GM12878 (cell line): ENCODE data around the gene B4GALT1. TPM values are rescaled to one million over a fixed set of nuclear protein-coding genes. Genes with fewer than 3 reads are reported as not detected.
A peak's percentile ranks its signal among the peaks of the same experiment; 100 is the strongest.
"Not testable (repeated sequence)": the region's sequence is repeated elsewhere in the genome, so short reads cannot be mapped to it uniquely, and the experiment has no call there.

ENCODE experiments used
- ATAC-seq: fragments of 200-7000 bp; cut with Tn5 transposase; 3 replicates; pipeline ENCODE4 v1.9.1; 2020; ENCODE audit warnings: mild to moderate bottlenecking, moderate library complexity
- BruUV-seq: library from RNA; stranded (reverse); fragments of 400-500 nt; replicated peaks from 2 replicates; lab custom pipeline; 2021; lab: Mats Ljungman, UMichigan
- CTCF ChIA-PET: fragments of 300-600 bp; sonication (Branson Sonifier 250); formaldehyde crosslinking; extraction: SDS; loops from one replicate; lab custom pipeline; 2021; ENCODE audit warnings: inconsistent platforms; lab: Yijun Ruan, JAX
- POLR2A ChIA-PET: fragments of 350-600 bp; formaldehyde crosslinking; extraction: SDS; loops from one replicate; lab custom pipeline; 2021; ENCODE audit warnings: inconsistent platforms; lab: Charles Lee
- RAD21 ChIA-PET: fragments of 300-600 bp; sonication (Branson Sonifier 250); formaldehyde crosslinking; loops from one replicate; lab custom pipeline; 2023; ENCODE audit warnings: antibody characterized with exemption; ENCODE audit not compliant: unreplicated experiment; lab: Charles Lee
- SMC1A ChIA-PET: fragments of 300-600 bp; sonication (Branson Sonifier 250); formaldehyde crosslinking; loops from one replicate; lab custom pipeline; 2023; ENCODE audit not compliant: unreplicated experiment, uncharacterized antibody; lab: Charles Lee
- DNase-seq: peaks from one replicate; pipeline ENCODE4 v3.0.0-alpha.2; 2011; ENCODE audit warnings: low read depth, low spot score
- FAIRE-seq: peaks from 3 replicates; lab custom pipeline; 2011; peaks lifted over from hg19 to GRCh38; lab: Jason Lieb, UNC
- H2AFZ ChIP-seq: 2 replicates; pipeline ENCODE4 v1.6.0; 2011; ENCODE audit warnings: low read depth, low read length, control low read depth; ENCODE audit not compliant: control insufficient read depth
- H3K27ac ChIP-seq: 2 replicates; pipeline ENCODE4 v1.5.1; 2011; ENCODE audit warnings: control low read depth; ENCODE audit not compliant: control insufficient read depth, insufficient read depth
- H3K27me3 ChIP-seq, 2 experiments: replicated peaks in 1 of 2; 2 replicates each; pipeline versions ENCODE4 v1.6.0 to v1.6.1; 2011; ENCODE audit warnings: low read length in 1 of 2; ENCODE audit not compliant: control insufficient read depth in 2 of 2, insufficient read depth in 2 of 2
- H3K36me3 ChIP-seq, 2 experiments: 2 replicates each; pipeline ENCODE4 v1.5.1; 2011; ENCODE audit warnings: low read length in 1 of 2; ENCODE audit not compliant: control insufficient read depth in 2 of 2, insufficient read depth in 2 of 2
- H3K4me1 ChIP-seq: 2 replicates; pipeline ENCODE4 v1.6.1; 2011; ENCODE audit warnings: mild to moderate bottlenecking, low read length, moderate library complexity, mixed read lengths; ENCODE audit not compliant: control insufficient read depth, insufficient read depth
- H3K4me2 ChIP-seq: 2 replicates; pipeline ENCODE4 v1.6.0; 2011; ENCODE audit warnings: control low read depth; ENCODE audit not compliant: control insufficient read depth, insufficient read depth
- H3K4me3 ChIP-seq: fragments of 200-600 bp; sonication (generic); 2 replicates; pipeline ENCODE4 v1.5.1; 2016
- H3K79me2 ChIP-seq: 2 replicates; pipeline ENCODE4 v1.6.0; 2011; ENCODE audit warnings: low read length; ENCODE audit not compliant: control insufficient read depth, insufficient read depth
- H3K9ac ChIP-seq: 2 replicates; pipeline ENCODE4 v1.8.0; 2011; ENCODE audit warnings: low read length, control low read depth, mixed read lengths; ENCODE audit not compliant: control insufficient read depth, insufficient read depth
- H3K9me3 ChIP-seq: replicated peaks from 3 replicates; pipeline ENCODE4 v1.5.1; 2011; ENCODE audit warnings: mild to moderate bottlenecking, low read length; ENCODE audit not compliant: control insufficient read depth, insufficient read depth
- H4K20me1 ChIP-seq: 2 replicates; pipeline ENCODE4 v1.6.0; 2011; ENCODE audit not compliant: control insufficient read depth, insufficient read depth
- ATF7 ChIP-seq: fragments of 450-650 bp; IDR thresholded peaks from 2 replicates; pipeline ENCODE4 v1.6.1; 2016; ENCODE audit warnings: low read depth, mild to moderate bottlenecking
- FOXK2 ChIP-seq: fragments of 450-650 bp; IDR thresholded peaks from 2 replicates; pipeline ENCODE4 v1.6.1; 2017; ENCODE audit warnings: mild to moderate bottlenecking, moderate library complexity
- JUNB ChIP-seq: IDR thresholded peaks from 2 replicates; pipeline ENCODE4 v1.6.1; 2016; ENCODE audit warnings: antibody characterized with exemption, mild to moderate bottlenecking
- ZBED1 ChIP-seq: IDR thresholded peaks from 2 replicates; pipeline ENCODE4 v1.6.1; 2016; ENCODE audit warnings: borderline replicate concordance
- WGBS: methylation state at CpG from one replicate; pipeline ENCODE4 v1.1.6; 2016; ENCODE audit warnings: low lambda C conversion rate; ENCODE audit not compliant: insufficient replicate concordance, insufficient coverage; ENCODE audit errors: missing lambda C conversion rate; 5-methylcytosine and 5-hydroxymethylcytosine counted together
- in situ Hi-C: fragments of 300-500 bp; cut with MboI; formaldehyde crosslinking; loops from 9 replicates; pipeline ENCODE4 v1.14.3; 2018; ENCODE audit warnings: mixed read lengths
- intact Hi-C: fragments of 100-400 bp; cut with micrococcal nuclease; formaldehyde crosslinking; loops from one replicate; pipeline ENCODE4 v1.14.2; 2022; ENCODE audit not compliant: unreplicated experiment
- polyA plus RNA-seq, 11 experiments: library from polyadenylated mRNA; depleted of rRNA in 4 of 11; unstranded in 6 of 11; stranded (reverse) in 5 of 11; fragments of >200 nt; fragmentation: Nextera tagmentation in 4 of 11; fragmentation: Illumina TruSeq in 1 of 11; extraction: Ambion mirVana in 4 of 11; extraction: Trizol in 1 of 11; gene quantifications; 1 replicate in 1 of 11; 2 replicates in 10 of 11; pipeline versions ENCODE4 v1.2.1 to v1.2.3, GENCODE V29; 2011 to 2016; ENCODE audit warnings: inconsistent platforms in 2 of 11, missing spikeins in 2 of 11, low read depth in 1 of 11
- total RNA-seq, 4 experiments: library from RNA; depleted of rRNA in 3 of 4; stranded (reverse); fragments of >200 nt in 3 of 4; fragmentation: Illumina TruSeq in 1 of 4; extraction: Trizol in 1 of 4; gene quantifications; 2 replicates each; pipeline versions ENCODE4 v1.2.1 to v1.2.3, GENCODE V29; 2013 to 2021
- TF ChIP-seq, protein P1 (sequence below): fragments of 450-650 bp; formaldehyde crosslinking; IDR thresholded peaks from 2 replicates; pipeline ENCODE4 v1.5.0; 2022; ENCODE audit warnings: mild to moderate bottlenecking, missing genetic modification characterization

Gene B4GALT1
- total and polyA plus RNA-seq, 10 of the 15 experiments (the other 5 are each of a cell fraction or from before 2014, with no cell fraction given), result 12.7 to 79.0 (median 41.0) TPM

DNA sequence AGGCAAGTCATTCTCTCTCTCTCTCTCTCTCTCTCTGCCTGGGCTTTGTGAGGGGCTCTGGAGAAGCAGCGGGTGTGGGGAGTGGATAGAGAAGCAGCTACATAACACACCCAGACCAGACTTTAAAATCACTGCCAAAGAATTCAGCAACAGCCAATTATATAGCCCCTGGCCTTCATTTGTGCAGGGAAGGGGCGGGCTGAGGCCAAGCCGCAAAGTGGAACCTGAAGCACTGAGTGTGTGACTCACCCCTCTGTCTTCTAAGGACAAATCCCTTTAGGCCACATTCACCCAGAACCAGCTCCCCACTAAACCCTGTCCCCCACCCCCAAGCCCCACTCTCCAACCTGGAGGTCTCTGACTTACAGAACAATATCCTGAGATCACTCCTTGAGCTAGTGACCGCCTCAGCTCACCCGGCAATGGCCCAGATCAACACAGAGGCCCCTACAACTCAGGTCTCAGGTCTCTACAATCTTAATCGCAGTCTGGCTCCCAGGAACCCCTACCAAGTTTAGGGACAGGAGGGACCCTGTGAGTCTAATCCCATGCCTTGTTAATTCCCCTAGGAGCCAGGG, 6.0 kb downstream of the B4GALT1 start (continued):
- no peak for TF ChIP-seq ATF7
- TF ChIP-seq FOXK2, result no peak

DNA sequence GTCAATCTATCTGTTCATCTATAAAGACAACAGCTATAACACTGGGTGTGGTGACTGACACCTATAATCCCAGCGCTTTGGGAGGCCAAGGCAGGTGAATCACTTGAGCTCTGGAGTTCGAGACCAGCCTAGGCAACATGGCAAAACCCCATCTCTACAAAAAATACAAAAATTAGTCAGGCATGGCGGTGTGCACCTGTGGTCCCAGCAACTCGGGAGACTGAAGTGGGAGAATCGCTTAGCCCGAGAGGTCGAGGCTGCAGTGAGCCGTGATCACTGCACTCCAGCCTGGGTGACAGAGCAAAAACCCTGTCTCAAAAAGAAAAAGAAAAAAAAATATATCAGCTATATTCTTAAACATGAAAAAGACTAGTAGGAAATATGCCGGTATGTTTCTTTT, 6.7 kb downstream of the B4GALT1 start:
- CTCF ChIA-PET, result interaction anchor here (0.6 to 7.2 kb wide), 10 partner anchors 10 to 66 kb away, joined by 3 to 58 read pairs (median 8); no protein-coding TSS in a partner anchor
- POLR2A ChIA-PET, result interaction anchor here (1.0 to 8.5 kb wide), 8 partner anchors 9 to 136 kb away, joined by 3 to 73 read pairs (median 8); partner anchors contain the start of gene DNAJA1

GRCh38 chr9:33159777-33160127, 7.4 kb downstream of the B4GALT1 start:
- Histone ChIP-seq H3K4me2 (peak overlapping the region; percentile 86), H3K4me1 (peaks cover 74% of the 10 kb centered on the region), H3K9ac (peak overlapping the region; percentile 70), H3K4me3 (peak overlapping the region; percentile 90), H3K9me3 (no peaks in the 10 kb centered on the region), H4K20me1 (0 out of 2 replicates have a peak, but pooled peaks cover 3% of the 10 kb centered on the region), H3K79me2 (peaks cover 99% of the 10 kb centered on the region), H3K27ac (peak overlapping the region; percentile 92), H3K27me3 (no peaks in the 10 kb centered on the region), H2AFZ (no peak overlapping the region), H3K36me3 (no peaks in the 10 kb centered on the region; a peak in 1 of 4 replicates)
- 8% methylated on average over 1 of the region's 1 CpG for WGBS
- ChIA-PET RAD21 (interaction anchor here (0.6 to 7.2 kb wide), 15 partner anchors 8 to 130 kb away, joined by 3 to 46 read pairs (median 4); partner anchors contain the start of gene NFX1), CTCF (interaction anchor here (0.7 to 7.2 kb wide), 10 partner anchors 9 to 67 kb away, joined by 3 to 58 read pairs (median 8); no protein-coding TSS in a partner anchor), POLR2A (interaction anchor here (1.1 to 8.5 kb wide), 7 partner anchors 8 to 66 kb away, joined by 3 to 73 read pairs (median 8); no protein-coding TSS in a partner anchor), SMC1A (interaction anchor here (0.8 to 10.4 kb wide), 17 partner anchors 8 to 137 kb away, joined by 3 to 172 read pairs (median 4); partner anchors contain the start of gene B4GALT1)
- ATAC-seq (peak; percentile 60), DNase-seq (no peak), FAIRE-seq (peak; percentile 41)
- intact Hi-C loops, result loop anchor here (2.0 to 10.0 kb wide), 3 partner anchors 17 to 135 kb away; partner anchors contain the start of gene NFX1
- BruUV-seq, result no TSS peak
- in situ Hi-C loops, result no loop called here
- TF ChIP-seq ZBED1, result 0 out of 2 replicates have a peak, but pooled peaks have one; percentile 72
- TF ChIP-seq, protein P1, sequence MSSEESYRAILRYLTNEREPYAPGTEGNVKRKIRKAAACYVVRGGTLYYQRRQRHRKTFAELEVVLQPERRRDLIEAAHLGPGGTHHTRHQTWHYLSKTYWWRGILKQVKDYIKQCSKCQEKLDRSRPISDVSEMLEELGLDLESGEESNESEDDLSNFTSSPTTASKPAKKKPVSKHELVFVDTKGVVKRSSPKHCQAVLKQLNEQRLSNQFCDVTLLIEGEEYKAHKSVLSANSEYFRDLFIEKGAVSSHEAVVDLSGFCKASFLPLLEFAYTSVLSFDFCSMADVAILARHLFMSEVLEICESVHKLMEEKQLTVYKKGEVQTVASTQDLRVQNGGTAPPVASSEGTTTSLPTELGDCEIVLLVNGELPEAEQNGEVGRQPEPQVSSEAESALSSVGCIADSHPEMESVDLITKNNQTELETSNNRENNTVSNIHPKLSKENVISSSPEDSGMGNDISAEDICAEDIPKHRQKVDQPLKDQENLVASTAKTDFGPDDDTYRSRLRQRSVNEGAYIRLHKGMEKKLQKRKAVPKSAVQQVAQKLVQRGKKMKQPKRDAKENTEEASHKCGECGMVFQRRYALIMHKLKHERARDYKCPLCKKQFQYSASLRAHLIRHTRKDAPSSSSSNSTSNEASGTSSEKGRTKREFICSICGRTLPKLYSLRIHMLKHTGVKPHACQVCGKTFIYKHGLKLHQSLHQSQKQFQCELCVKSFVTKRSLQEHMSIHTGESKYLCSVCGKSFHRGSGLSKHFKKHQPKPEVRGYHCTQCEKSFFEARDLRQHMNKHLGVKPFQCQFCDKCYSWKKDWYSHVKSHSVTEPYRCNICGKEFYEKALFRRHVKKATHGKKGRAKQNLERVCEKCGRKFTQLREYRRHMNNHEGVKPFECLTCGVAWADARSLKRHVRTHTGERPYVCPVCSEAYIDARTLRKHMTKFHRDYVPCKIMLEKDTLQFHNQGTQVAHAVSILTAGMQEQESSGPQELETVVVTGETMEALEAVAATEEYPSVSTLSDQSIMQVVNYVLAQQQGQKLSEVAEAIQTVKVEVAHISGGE (CRISPR knock-in tag), result no peak
- TF ChIP-seq JUNB, result peak; percentile 84

More for the DNA sequence above, 6.7 kb downstream of the B4GALT1 start:
- H4K20me1 ChIP-seq, BruUV-seq, H3K36me3 ChIP-seq, H2AFZ ChIP-seq, ATAC-seq, in situ Hi-C loops, H3K27me3 ChIP-seq, DNase-seq, FAIRE-seq, H3K9me3 ChIP-seq: not testable (repeated sequence)
- intact Hi-C loops, result loop anchor here (5.0 to 10.0 kb wide), 2 partner anchors 33 to 134 kb away; partner anchors contain the start of gene NFX1
- H3K4me1 ChIP-seq, result peaks cover 67% of the 10 kb centered on the region
- ChIA-PET SMC1A (interaction anchor here (1.1 to 10.4 kb wide), 9 partner anchors 9 to 105 kb away, joined by 3 to 172 read pairs (median 7); no protein-coding TSS in a partner anchor), RAD21 (interaction anchor here (0.6 to 7.2 kb wide), 16 partner anchors 8 to 129 kb away, joined by 3 to 46 read pairs (median 5); partner anchors contain the start of gene NFX1)
- WGBS, result 0% methylated on average over 9 of the region's 9 CpGs
- peak overlapping the region; percentile 86 for H3K4me2 ChIP-seq
- peak overlapping the region; percentile 70 for H3K9ac ChIP-seq
- H3K4me3 ChIP-seq, result peak overlapping the region; percentile 90
- H3K79me2 ChIP-seq, result peaks cover 99% of the 10 kb centered on the region
- H3K27ac ChIP-seq, result peak overlapping the region; percentile 92
